GM21786 (cell line): ENCODE measurements around the gene DSTYK.
A peak's percentile ranks its signal among the peaks of the same experiment; 100 is the strongest.
"Not testable (repeated sequence)": the region's sequence is repeated elsewhere in the genome, so short reads cannot be mapped to it uniquely, and the experiment has no call there.

ENCODE experiments used
- ATAC-seq: cut with Tn5 transposase; IDR thresholded peaks from one replicate; pipeline ENCODE4 v1.9.1; 2021; ENCODE audit not compliant: unreplicated experiment

The DSTYK gene

DNA sequence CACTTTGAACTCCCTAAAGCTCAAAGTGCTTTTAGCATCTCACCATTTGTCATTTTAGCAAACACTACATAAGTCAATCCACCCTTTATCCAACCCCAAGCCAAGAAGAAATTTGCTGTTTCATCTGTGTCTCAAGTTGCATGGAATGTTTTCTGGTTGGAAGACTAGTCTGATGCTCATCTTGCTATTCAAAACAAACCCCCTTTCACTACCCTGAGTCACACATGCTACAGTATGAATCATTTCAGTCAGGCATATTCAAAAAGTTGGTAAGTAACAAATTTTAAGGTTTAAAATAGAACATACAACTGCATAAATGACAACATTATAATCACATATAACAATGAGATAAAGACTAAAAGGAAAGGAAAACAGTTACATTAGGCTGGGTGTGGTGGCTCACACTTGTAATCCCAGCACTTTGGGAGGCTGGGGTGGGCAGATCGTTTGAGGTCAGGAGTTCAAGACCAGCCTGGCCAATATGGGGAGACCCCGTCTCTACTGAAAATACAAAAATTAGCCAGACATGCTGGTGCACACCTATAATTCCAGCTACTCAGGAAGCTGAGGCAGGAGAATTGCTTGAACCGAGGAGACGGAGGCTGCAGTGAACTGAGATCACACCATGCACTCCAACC is 38.7 kb downstream of the DSTYK start:
- ATAC-seq: no peak

DNA sequence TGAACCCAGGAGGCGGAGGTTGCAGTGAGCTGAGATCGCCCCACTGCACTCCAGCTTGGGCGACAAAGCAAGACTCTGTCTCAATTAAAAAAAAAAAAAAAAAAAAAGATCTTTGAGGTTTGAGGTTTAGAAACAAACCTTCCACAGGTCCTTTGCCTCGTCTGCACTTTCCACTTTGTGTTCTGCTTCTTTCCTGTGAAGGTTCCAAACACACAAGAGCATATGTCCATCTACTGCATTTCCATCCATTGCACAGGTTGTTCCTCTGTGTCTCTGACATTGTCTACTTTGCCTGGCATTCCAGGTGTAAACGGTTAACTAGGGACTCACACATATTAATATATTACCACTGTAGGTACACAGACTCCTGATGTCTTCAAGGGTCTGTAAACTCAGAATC is 40.1 kb downstream of the DSTYK start:
- ATAC-seq: no peak

GRCh38 chr1:205170532-205171269 is 40.8 kb downstream of the DSTYK start:
- no peak for ATAC-seq

DNA sequence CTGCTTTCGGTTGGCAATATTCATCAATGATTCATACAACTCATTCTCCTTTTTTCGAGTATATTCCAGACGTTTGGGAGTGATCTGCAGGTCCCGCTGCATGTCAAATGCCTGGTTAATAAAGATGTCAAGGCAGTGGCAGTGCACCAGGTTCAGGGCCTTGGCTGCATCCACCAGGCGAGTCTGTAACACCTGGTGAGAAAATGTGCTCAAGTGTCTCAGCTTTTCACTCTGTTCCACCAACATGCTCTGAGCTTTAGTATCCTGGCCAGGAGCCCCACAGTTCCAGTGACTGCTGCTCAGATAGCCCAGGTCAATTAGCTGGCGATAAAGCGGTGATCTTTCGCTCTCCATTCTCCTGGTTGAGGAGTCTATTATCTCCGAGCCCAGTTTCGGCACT is 42.3 kb downstream of the DSTYK start:
- no peak for ATAC-seq

DNA sequence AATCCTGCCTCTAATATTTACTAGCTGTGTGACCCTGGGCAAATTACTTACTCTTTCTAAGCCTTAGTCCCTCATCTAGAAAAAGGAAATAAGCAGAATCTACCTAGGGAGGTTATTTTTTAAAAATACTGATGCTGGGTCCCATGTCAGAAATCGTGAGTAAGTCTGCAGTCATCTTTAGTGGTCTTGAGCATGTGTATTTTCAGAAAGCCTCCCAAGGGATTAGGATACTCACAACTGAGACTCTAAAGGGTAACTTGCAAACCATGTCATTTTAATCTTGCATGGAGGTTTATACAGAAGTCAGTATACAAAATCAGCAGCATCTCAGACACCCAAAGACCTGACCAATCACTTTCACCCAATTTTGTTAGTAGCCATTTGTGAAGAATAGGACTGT is 43.2 kb downstream of the DSTYK start:
- no peak for ATAC-seq

- ATAC-seq: no peak
Observed at GRCh38 chr1:205162301-205162700, 49.2 kb downstream of the DSTYK start.

GRCh38 chr1:205161076-205161475 is 50.4 kb downstream of the DSTYK start:
- no peak for ATAC-seq

GRCh38 chr1:205158048-205158616 is 53.4 kb downstream of the DSTYK start:
- ATAC-seq: no peak

DNA sequence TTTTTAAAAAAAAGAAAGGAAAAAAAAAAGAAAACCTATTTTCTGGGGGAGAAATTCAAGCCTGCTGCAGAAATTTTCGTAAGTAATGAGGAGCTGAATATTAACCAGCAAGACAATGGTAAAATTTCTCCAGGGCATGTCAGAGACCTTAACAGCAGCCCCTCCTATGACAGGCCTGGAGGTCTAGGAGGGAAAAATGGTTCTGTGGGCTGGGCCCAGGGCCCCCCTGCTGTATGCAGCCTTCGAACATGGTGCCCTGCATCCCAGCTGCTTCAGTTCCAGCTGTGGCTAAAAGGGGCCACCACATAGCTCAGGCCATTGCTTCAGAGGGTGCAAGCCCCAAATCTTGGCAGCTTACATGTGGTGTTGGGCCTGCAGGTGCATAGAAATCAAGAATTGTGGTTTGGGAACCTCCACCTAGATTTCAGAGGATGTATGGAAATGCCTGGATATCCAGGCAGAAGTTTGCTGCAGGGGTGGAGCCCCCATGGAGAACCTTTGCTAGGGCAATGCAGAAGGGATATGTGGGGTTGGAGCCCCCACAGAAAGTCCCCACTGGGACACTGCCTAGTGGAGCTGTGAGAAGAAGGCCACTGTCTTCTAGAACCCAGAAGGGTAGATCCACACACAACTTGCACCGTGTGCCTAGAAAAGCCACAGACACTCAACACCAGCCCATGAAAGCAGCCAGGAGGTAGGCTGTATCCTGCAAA is 55.7 kb downstream of the DSTYK start:
- not testable (repeated sequence) for ATAC-seq

- ATAC-seq: no peak
Observed at GRCh38 chr1:205152505-205152904, 59.0 kb downstream of the DSTYK start.

- ATAC-seq: no peak
Observed at GRCh38 chr1:205150651-205151428, 60.7 kb downstream of the DSTYK start.

DNA sequence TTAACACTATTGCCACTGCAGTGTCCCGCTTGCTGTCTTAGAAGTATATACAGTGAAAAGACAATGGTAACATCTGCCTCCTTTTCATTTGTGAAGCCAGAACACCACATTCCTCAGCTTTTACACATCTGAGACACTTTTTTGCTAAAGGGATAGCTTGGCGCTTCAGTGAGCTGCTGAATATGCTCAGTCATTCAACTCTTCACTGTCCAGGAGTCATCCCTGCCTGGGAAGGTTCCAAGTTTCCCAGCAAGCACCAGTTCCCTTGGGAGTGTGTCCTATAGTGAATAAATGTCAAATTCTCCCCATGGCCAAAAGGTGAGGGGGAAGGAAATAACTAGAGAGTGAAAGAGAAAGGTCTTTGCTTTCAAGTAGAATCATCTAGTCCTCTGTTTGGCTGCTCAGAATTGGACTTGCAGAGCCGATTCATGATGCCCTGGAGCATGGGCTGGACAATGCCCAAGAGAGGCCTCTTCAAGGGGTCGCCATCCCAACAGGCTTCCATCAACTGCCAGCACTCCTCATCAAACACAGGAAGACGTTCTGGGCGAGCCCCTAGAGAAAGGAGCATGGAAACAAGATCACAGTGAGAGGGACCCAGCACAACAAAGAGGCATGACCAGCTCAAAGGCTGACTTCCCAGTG is 64.2 kb downstream of the DSTYK start:
- ATAC-seq: no peak

DNA sequence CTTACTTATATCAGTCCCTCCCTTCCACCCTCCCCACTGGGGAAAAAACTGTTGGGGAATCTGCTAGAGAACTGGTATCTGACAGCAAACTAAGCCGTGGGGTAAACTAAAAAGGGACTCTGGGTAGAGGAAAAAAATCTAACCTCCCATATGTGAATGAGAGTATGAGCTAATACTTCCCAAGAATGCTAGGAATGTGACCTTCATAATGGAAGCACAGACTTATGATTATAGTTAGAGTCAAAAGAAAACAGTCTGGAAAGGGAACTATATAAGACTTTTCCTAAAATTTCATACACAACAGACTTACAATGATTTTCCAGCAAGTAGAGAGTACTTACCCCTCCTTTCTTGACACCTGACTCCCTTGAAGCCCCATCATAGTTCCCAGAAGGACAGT is 66.8 kb downstream of the DSTYK start:
- ATAC-seq: no peak

DNA sequence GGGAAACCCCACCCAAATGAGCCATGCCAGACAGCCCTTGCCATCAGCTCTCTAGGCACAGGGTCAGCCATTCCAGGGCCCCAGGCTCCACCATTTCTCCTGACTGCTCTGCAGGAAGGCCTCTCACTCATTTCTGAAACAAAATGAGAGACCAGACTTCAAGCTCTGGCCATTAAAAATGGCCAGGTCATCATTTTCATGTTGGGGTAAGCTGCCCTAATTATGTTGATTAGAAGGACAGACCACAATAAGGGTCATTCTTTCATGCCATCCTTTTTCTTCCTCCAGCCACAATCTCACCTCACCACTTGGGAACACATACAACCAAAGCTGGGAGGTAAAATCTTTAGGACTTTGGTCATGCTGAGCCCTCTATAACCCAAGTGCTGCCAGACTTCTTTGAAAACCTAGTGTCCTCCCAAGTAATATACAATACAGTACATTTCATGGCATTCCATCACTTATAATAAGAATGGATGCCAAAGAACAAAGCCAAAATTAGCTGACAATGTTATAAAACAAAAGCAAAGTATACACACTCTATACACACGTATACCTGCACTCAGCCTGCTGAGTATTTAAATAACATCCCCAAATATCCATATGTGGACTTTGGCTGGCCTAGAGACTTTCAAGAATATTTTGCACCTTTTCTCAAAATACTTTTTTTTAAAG is 67.3 kb downstream of the DSTYK start:
- no peak for ATAC-seq

- no peak for ATAC-seq
Observed at GRCh38 chr1:205142102-205142469, 69.4 kb downstream of the DSTYK start.

- peak; percentile 58 for ATAC-seq
Observed at GRCh38 chr1:205141236-205142101, 70.0 kb downstream of the DSTYK start.

GRCh38 chr1:205140113-205140512 is 71.4 kb downstream of the DSTYK start:
- no peak for ATAC-seq

- no peak for ATAC-seq
Observed at GRCh38 chr1:205137901-205138300, 73.6 kb downstream of the DSTYK start.

GRCh38 chr1:205133287-205133686 is 78.2 kb downstream of the DSTYK start:
- ATAC-seq: no peak
